GM21390 (cell line): ENCODE results near the gene SPINT3.

Source experiments
- ATAC-seq: cut with Tn5 transposase; IDR thresholded peaks from one replicate; pipeline ENCODE4 v1.9.1; 2021; ENCODE audit not compliant: unreplicated experiment

Gene SPINT3, protein sequence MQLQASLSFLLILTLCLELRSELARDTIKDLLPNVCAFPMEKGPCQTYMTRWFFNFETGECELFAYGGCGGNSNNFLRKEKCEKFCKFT

GRCh38 chr20:45515147-45515913, at the start of gene SPINT3:
SPINT3 (minus strand) TSS chr20:45515622; CDS start chr20:45515608, 14 bp downstream.
- no peak for ATAC-seq

GRCh38 chr20:45564760-45565276, 49.4 kb upstream of the SPINT3 start:
- no peak for ATAC-seq

DNA sequence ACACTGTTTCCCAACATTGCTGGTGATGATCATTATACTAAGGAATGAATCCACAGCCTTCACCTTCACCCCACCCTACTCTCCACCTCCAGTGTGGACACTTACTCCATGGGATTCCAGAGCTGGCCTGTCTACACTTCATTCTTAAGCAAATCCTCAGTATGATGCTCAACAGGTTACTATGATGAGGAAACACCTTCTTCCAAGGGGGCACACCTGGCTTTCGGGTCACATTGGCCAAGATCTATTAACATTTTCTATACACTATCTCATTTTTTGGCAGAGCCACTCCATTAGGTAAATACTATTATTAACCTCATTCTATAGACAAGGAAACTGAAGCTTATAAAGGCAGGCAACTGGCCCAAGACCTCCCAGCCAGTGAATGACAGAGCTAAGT, 39.8 kb upstream of the SPINT3 start:
- ATAC-seq = no peak

DNA sequence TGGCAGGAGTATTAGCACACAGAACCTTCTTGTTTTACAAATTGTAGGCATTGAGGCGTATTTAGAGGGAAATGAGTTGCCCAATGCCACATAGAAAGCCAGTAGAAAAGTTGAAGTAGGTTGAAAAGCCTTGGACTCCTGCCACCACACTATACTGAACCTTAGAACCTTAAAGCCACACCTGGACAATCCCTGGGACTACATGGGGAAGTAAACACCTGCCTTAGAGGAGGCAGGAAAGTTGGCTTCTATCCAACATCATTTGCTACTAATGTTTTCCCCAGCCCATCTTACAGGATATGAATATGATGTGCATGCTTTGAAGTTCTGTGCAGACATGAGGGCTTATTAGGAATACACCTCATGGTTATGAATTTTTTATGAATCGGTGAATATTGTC, 37.0 kb upstream of the SPINT3 start:
- ATAC-seq = no peak

DNA sequence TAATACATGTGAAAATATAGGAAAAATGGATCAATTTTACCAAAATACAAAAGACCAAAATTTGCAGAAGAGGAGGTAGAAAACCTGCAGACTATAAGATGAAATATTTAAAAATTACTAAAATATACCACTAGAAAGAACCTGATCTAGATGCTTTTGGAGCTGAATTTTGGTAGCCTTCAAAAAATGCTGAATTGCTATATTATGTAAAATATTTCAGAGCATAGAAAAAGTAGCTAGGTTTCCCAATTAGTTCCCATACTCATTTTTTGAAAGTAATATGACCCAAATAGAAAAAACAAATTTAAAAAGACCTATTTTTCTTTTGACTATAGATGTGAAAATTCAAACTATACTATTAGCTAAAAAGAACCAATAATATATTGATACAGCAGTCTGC, 35.3 kb upstream of the SPINT3 start:
- ATAC-seq = no peak

DNA sequence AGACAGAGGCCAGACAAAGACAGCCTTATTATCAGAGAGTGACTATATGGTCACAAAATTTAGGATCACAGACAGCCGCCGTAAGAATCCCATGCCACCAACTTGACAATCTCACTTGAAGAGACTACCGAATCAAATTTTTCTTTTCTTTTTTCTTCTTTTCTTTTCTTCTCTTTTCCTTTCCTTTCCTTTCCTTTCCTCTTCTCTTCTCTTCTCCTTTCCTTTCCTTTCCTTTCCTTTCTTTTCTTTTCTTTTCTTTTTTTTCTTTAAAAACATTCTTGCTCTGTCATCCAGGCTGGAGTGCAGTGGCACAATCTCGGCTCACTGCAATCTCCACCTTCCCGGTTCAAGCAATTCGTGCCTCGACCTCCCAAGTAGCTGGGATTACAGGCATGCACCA, 33.0 kb upstream of the SPINT3 start:
- ATAC-seq = no peak

GRCh38 chr20:45547206-45547770, 31.9 kb upstream of the SPINT3 start, which contains the start of gene EPPIN:
EPPIN (minus strand) TSS chr20:45547401; CDS start chr20:45547357, 44 bp downstream.
- ATAC-seq = no peak

DNA sequence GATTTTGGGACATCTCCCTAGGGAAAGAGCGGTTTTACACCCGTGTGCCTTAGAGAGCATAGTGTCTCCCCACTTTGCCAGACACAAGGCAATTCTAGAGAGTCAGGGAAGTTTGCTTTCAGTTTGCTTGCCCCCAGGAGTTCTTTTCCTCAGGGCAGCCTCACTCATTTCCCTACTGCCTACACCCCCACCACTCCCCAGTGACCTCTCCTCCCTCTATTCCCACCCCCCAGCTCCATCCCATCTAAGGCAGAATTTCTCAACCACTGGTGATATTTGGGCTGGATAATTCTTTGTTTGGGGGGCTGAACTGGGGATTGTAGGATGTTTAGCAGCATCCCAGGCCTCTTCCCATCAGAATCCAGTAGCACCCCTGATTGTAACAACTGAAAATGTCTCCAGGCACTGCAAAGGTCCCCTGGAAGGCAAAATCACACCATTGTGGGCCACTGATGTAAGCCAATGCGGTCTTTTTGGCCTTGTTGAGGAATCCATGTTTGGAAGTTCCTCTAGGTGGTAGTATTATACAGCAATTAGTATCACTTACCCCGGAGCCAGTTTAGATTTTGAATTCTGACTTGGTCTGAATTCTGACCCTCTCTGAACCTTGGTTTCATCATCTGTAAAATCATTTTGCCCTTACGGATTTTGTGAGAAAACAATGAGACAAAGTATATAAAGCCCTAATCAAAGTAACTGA, 30.5 kb upstream of the SPINT3 start:
- ATAC-seq = no peak

- no peak for ATAC-seq
Observed at GRCh38 chr20:45545351-45545750, 29.9 kb upstream of the SPINT3 start.

GRCh38 chr20:45539382-45539781, 24.0 kb upstream of the SPINT3 start, which contains the start of gene WFDC6:
WFDC6 (minus strand) TSS chr20:45539482; CDS start chr20:45539407, 75 bp downstream.
- no peak for ATAC-seq

GRCh38 chr20:45538209-45538799, 22.9 kb upstream of the SPINT3 start:
- no peak for ATAC-seq

GRCh38 chr20:45527294-45527693, 11.9 kb upstream of the SPINT3 start:
- no peak for ATAC-seq

DNA sequence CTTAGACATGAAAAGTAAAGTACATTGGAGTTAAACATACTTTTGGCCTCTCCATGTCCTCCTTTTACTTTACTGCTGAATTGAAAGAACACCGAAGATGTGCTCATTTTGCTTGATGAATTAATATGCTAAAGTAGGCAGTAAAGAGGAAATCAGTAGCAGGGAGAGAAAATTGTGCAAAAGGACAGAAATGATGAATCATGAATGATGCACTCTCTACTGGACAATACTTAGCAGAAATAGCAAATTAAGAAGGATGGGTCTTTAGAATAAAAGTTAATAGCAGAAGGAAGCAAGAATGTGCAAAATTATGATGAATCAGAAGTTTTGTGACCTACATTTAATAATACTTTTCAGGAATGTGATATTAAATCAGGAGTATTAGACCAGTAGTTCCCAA, 8.4 kb upstream of the SPINT3 start:
- ATAC-seq = no peak

DNA sequence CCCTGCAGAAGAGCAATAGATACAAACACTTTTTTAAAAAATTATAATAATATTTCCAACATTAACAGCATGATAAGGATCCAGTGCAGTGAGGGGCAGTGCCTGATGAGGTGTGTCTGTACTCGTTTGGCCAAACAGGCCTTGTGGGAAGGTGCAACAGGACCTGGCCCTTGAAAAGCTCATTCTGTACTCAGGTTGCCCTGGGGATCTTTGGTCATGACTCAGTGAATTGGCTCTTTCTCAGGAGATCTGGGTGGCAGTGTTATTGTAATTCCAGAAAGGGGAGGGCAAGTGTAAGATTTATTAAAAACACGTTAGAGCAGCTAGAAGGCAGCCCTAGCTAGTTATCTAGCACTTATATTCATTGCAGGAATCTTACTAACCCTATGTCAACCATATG, 2.9 kb upstream of the SPINT3 start:
- ATAC-seq = no peak

DNA sequence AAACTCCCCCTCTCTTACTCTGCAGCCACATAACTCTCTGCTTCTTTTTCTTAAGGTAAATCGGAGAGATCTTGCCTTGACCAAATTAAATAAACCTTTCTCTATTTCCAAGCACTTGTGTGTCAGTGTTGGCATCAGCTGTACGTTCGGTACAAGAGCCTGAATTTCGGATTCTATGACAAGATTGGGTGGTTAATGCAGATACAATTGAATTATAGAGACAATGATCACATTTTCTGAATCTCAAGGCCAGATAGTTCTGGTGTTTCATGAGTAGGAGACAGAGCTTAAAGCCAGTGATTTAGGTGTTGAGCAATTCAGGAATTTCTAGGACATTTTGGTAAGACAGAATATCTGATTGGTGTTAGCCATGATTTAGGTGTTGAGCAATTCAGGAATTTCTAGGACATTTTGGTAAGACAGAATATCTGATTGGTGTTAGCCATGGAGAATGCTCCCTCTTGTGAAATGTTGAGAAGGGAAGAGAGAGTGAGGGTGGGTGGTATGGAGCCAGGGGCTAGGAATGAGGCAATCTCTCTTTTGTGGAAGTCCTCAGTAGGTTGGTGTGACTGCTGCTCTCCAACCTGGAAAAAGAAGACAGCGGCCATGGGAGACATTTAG, 5.1 kb downstream of the SPINT3 start:
- ATAC-seq = no peak

DNA sequence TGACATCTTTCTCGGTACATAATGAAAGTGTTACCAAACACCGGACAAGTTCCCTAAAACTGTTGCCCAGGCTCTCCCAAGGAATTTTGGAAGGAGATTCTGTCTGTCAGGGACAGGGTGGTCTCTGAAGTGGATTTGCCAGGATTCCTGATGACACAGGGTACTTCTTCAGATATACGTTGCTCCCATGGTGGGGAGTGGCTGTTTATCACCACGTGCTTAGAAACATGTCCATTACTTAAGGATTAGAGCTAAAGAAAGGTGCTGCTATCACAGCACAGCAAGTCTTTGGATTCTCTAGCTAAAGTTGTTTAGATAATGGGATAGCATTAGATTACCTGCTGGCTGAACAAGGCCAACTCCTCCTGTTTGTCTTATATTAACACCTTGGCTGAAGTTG, 6.3 kb downstream of the SPINT3 start:
- no peak for ATAC-seq

DNA sequence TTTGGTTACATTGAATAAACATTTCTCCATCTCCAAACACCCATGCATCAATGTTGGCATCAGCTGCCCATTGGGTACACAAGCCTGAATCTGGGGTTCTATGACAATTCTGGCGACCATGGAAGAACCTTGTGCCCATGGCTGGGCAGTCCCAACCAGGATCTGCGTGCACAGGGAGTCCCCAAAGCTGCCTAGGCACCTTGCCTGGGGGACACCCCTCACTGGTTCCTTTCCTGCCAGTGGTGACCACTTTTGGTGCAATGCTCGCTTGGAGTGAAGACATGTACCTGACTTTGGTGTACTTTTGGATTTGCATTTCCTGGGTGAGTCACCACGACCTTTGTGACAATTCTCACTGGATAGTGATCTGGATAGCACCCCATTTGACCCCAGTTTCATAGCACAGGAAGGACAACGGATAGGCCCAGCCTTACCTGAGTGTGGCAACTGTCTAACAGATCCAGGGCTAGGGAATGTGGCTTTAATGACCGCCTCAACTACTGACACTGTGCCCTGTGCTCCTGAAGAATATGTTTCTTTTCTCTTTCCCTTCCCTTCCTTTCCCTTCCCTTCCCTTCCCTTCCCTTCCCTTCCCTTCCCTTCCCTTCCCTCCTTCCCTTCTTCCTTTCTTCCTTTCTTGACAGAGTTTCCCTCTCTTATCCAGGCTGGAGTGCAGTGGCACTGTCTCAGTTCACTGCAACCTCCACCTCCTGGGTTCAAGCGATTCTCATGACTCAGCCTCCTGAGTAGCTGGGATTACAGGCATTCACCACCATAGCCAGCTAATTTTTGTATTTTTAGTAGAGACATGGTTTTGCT, 7.1 kb downstream of the SPINT3 start:
- ATAC-seq = no peak

DNA sequence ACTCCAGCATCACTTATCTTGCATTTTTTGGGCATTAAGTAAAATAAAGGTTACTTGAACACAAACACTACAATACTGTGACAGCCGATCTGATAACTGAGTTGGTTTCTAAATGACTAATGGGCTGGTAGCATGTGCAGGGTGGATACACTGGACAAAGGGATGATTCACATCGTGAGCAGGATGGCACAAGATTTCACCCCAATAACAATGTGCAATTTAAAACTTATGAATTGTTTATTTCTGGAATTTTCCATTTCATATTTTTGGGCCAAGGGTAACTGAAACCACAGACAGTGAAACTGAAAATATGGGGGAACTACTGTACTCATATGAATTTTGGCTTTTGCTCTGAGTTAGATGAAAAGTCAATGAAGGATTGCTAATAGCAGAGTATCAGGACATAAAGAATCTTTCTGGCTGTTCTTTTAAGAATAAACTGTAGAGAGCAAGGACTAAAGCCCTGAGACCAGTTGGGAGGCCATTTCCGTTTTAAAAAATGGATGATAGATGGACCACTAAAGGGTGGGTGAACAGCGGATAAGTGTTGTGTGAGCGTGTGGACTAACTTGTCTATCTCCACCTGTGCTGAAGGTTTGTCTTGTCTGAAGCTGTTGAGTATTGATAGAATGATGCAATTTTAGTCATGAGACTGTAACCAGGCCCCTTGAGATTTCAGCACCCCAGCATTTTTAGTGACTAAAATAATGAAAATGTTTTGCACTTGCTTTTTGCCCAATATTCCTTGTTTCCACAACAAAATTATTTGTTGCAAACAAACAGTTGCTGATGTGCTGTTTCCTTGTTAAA, 8.2 kb downstream of the SPINT3 start:
- no peak for ATAC-seq

DNA sequence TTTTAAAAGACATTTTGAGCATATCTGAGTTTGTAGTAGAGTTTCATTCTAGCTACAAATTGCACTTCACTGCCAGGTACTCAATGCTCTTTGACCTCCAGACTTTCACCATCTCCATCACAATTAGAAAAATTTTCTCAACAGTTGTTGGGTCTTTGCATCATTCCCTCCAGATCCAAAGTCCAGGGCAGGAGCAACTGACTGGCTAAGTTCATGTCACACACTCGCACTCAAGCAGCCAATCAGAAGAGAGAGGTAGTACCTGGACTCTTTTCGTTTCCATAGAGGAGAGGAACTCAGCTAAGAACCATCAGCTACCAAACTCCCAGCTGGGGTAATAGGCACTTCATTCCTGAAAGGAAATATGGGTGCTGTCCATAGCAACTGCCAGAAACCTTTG, 9.0 kb downstream of the SPINT3 start:
- no peak for ATAC-seq
